H1 (cell line): Measurements from ENCODE around the gene IL27RA. TPM values are rescaled to one million over a fixed set of nuclear protein-coding genes. Genes with fewer than 3 reads are reported as not detected.

Source experiments
- CTCF ChIA-PET: fragments of 300-600 bp; sonication (Branson Sonifier 250); formaldehyde crosslinking; loops from one replicate; lab custom pipeline; 2021; ENCODE audit not compliant: partially characterized antibody; lab: Charles Lee
- POLR2A ChIA-PET: fragments of 300-600 bp; sonication (Branson Sonifier 250); formaldehyde crosslinking; loops from one replicate; lab custom pipeline; 2021; ENCODE audit warnings: inconsistent platforms; ENCODE audit not compliant: partially characterized antibody; lab: Charles Lee
- DNase-seq, 2 experiments: peaks; one replicate each; pipeline versions ENCODE4 v3.0.0 to v3.0.0-alpha.2; 2010 to 2022; ENCODE audit warnings: low spot score in 2 of 2, low read depth in 1 of 2, mixed read lengths in 1 of 2
- FAIRE-seq: peaks from 2 replicates; lab custom pipeline; 2011; peaks lifted over from hg19 to GRCh38; lab: Jason Lieb, UNC
- H2AFZ ChIP-seq: 2 replicates; pipeline ENCODE4 v1.8.1; 2012; ENCODE audit warnings: low read length, inconsistent platforms
- H2AK5ac ChIP-seq: 2 replicates; pipeline ENCODE4 v1.6.1; 2013; ENCODE audit warnings: low read depth, low read length
- H2BK120ac ChIP-seq: replicated peaks from 2 replicates; pipeline ENCODE3; 2013; ENCODE audit warnings: low read depth, low read length, inconsistent platforms
- H2BK12ac ChIP-seq: 2 replicates; pipeline ENCODE4 v1.6.1; 2013; ENCODE audit warnings: low read depth, low read length
- H2BK15ac ChIP-seq: 2 replicates; pipeline ENCODE4 v1.6.1; 2013; ENCODE audit warnings: low read length
- H2BK20ac ChIP-seq: 2 replicates; pipeline ENCODE4 v1.6.1; 2013; ENCODE audit warnings: low read length
- H2BK5ac ChIP-seq: 2 replicates; pipeline ENCODE4 v1.6.1; 2013; ENCODE audit warnings: low read depth, low read length
- H3K14ac ChIP-seq: 2 replicates; pipeline ENCODE4 v1.6.1; 2013; ENCODE audit warnings: inconsistent platforms; ENCODE audit not compliant: insufficient read length
- H3K18ac ChIP-seq: 2 replicates; pipeline ENCODE4 v1.6.1; 2013; ENCODE audit warnings: low read length; ENCODE audit errors: extremely low read depth
- H3K23ac ChIP-seq: 2 replicates; pipeline ENCODE4 v1.6.1; 2013; ENCODE audit warnings: inconsistent platforms; ENCODE audit not compliant: insufficient read length
- H3K23me2 ChIP-seq: 2 replicates; pipeline ENCODE4 v1.6.1; 2013; ENCODE audit warnings: low read depth, low read length
- H3K27ac ChIP-seq: 2 replicates; pipeline ENCODE4 v1.6.1; 2011; ENCODE audit warnings: low read depth, low read length, inconsistent platforms
- H3K27me3 ChIP-seq, 4 experiments: replicated peaks in 1 of 4; 1 replicate in 1 of 4; 2 replicates in 3 of 4; pipeline versions ENCODE4 v1.6.1 to v1.8.1; 2011 to 2013; ENCODE audit warnings: low read length in 3 of 4, mild to moderate bottlenecking in 3 of 4, inconsistent platforms in 2 of 4, mixed read lengths in 2 of 4, moderate library complexity in 1 of 4; ENCODE audit not compliant: control insufficient read depth in 3 of 4, insufficient read depth in 3 of 4; ENCODE audit errors: extremely low read depth in 1 of 4
- H3K36me3 ChIP-seq, 4 experiments: 2 replicates each; pipeline versions ENCODE4 v1.6.1 to v1.8.1; 2011 to 2013; ENCODE audit warnings: mild to moderate bottlenecking in 4 of 4, low read length in 3 of 4, moderate library complexity in 2 of 4, control low read depth in 1 of 4, inconsistent platforms in 1 of 4; ENCODE audit not compliant: insufficient read depth in 4 of 4, control insufficient read depth in 2 of 4
- H3K4ac ChIP-seq: replicated peaks from 2 replicates; pipeline ENCODE3; 2013; ENCODE audit warnings: low read length, low read depth, mixed read lengths, inconsistent platforms; ENCODE audit not compliant: insufficient read length
- H3K4me1 ChIP-seq, 4 experiments: replicated peaks in 1 of 4; 1 replicate in 1 of 4; 2 replicates in 3 of 4; pipeline versions ENCODE4 v1.6.1 to v1.8.1; 2011 to 2013; ENCODE audit warnings: low read length in 3 of 4, inconsistent platforms in 2 of 4, mixed read lengths in 1 of 4; ENCODE audit not compliant: insufficient read depth in 4 of 4, control insufficient read depth in 3 of 4
- H3K4me2 ChIP-seq, 2 experiments: 2 replicates each; pipeline versions ENCODE4 v1.6.1 to v1.8.1; 2011 to 2013; ENCODE audit warnings: low read depth in 2 of 2, low read length in 2 of 2, control low read depth in 1 of 2, inconsistent platforms in 1 of 2, mild to moderate bottlenecking in 1 of 2; ENCODE audit not compliant: insufficient read depth in 1 of 2
- H3K4me3 ChIP-seq, 4 experiments: fragments of 200-600, 300-600 bp in 1 of 4; sonication (generic), shearing (Covaris generic), sonication (Bioruptor Twin) in 1 of 4; 2 replicates each; pipeline versions ENCODE4 v1.5.1 to v1.8.1; 2011 to 2016; ENCODE audit warnings: low read length in 4 of 4, low read depth in 3 of 4, control low read depth in 2 of 4, inconsistent platforms in 2 of 4, mild to moderate bottlenecking in 2 of 4, mixed read lengths in 1 of 4, moderate library complexity in 1 of 4; ENCODE audit not compliant: insufficient read depth in 2 of 4; ENCODE audit errors: extremely low read depth in 1 of 4
- H3K56ac ChIP-seq: replicated peaks from 2 replicates; pipeline ENCODE3; 2013; ENCODE audit warnings: low read depth, mild to moderate bottlenecking, mixed read lengths, low read length, inconsistent platforms; ENCODE audit not compliant: insufficient read length
- H3K79me1 ChIP-seq: 2 replicates; pipeline ENCODE4 v1.6.1; 2013; ENCODE audit warnings: low read depth, low read length, control low read depth
- H3K79me2 ChIP-seq, 2 experiments: 2 replicates each; pipeline versions ENCODE4 v1.6.1 to v1.8.1; 2012 to 2013; ENCODE audit warnings: low read length in 2 of 2, mild to moderate bottlenecking in 2 of 2, inconsistent platforms in 1 of 2; ENCODE audit not compliant: insufficient read depth in 2 of 2, control insufficient read depth in 1 of 2
- H3K9ac ChIP-seq, 4 experiments: replicated peaks in 1 of 4; 1 replicate in 1 of 4; 2 replicates in 3 of 4; pipeline versions ENCODE4 v1.6.1 to v1.8.1; 2011 to 2013; ENCODE audit warnings: low read depth in 3 of 4, low read length in 3 of 4, control low read depth in 2 of 4, mild to moderate bottlenecking in 2 of 4, moderate library complexity in 2 of 4, inconsistent platforms in 1 of 4; ENCODE audit errors: extremely low read depth in 1 of 4
- H3K9me3 ChIP-seq, 2 experiments: 2 replicates each; pipeline versions ENCODE4 v1.6.1 to v1.8.1; 2012 to 2013; ENCODE audit warnings: mild to moderate bottlenecking in 2 of 2, moderate library complexity in 2 of 2, control low read depth in 1 of 2, inconsistent platforms in 1 of 2, low read depth in 1 of 2, low read length in 1 of 2, mixed read lengths in 1 of 2; ENCODE audit not compliant: insufficient read depth in 2 of 2
- H4K20me1 ChIP-seq, 2 experiments: replicated peaks in 1 of 2; 2 replicates each; pipeline versions ENCODE3 to v1.8.1; 2011 to 2013; ENCODE audit warnings: inconsistent platforms in 2 of 2, low read length in 2 of 2, mild to moderate bottlenecking in 1 of 2; ENCODE audit not compliant: insufficient read depth in 2 of 2, control insufficient read depth in 1 of 2
- H4K5ac ChIP-seq: 2 replicates; pipeline ENCODE4 v1.6.1; 2013; ENCODE audit warnings: low read length, low read depth, mixed read lengths, inconsistent platforms; ENCODE audit not compliant: insufficient read length
- H4K8ac ChIP-seq: 2 replicates; pipeline ENCODE4 v1.8.0; 2013; ENCODE audit warnings: mild to moderate bottlenecking, moderate library complexity, low read length, inconsistent platforms; ENCODE audit not compliant: insufficient read depth; ENCODE audit errors: extremely low read depth
- H4K91ac ChIP-seq: replicated peaks from 2 replicates; pipeline ENCODE3; 2013; ENCODE audit warnings: low read length, mixed read lengths, inconsistent platforms; ENCODE audit not compliant: insufficient read length
- BRCA1 ChIP-seq: IDR thresholded peaks from 2 replicates; pipeline ENCODE4 v1.6.1; 2012; ENCODE audit warnings: low read depth, low read length, improper control_type of control experiment
- KDM4A ChIP-seq: IDR thresholded peaks from one replicate; pipeline ENCODE4 v1.7.1; 2012; ENCODE audit warnings: low read depth, mild to moderate bottlenecking, moderate library complexity, low read length, inconsistent platforms; ENCODE audit not compliant: severe bottlenecking
- RFX5 ChIP-seq: IDR thresholded peaks from 2 replicates; pipeline ENCODE4 v1.6.1; 2011; ENCODE audit warnings: low read depth, low read length, improper control_type of control experiment, borderline replicate concordance
- WGBS, 2 experiments: shearing (Covaris generic) in 1 of 2; methylation state at CpG; one replicate each; pipeline versions ENCODE4 v1.1.6 to v1.1.7; 2013 to 2015; ENCODE audit warnings: low lambda C conversion rate in 2 of 2, mixed read lengths in 2 of 2, inconsistent platforms in 1 of 2, low coverage in 1 of 2, missing lambda C conversion rate in 1 of 2; ENCODE audit not compliant: insufficient replicate concordance in 2 of 2, insufficient coverage in 1 of 2, insufficient read length in 1 of 2; ENCODE audit errors: extremely low coverage in 1 of 2, missing lambda C conversion rate in 1 of 2; 5-methylcytosine and 5-hydroxymethylcytosine counted together
- polyA plus RNA-seq, 7 experiments: library from polyadenylated mRNA; depleted of rRNA in 3 of 7; stranded (reverse) in 5 of 7; unstranded in 2 of 7; fragments of >200 nt in 5 of 7; fragments of 200-250 nt in 2 of 7; gene quantifications; 1 replicate in 5 of 7; 2 replicates in 1 of 7; 4 replicates in 1 of 7; pipeline versions ENCODE4 v1.2.1 to v1.2.3, GENCODE V29; 2011 to 2013; ENCODE audit warnings: missing spikeins in 2 of 7, mixed read lengths in 2 of 7
- total RNA-seq: library from RNA; stranded (reverse); fragmentation: NEBNext Ultra II Directional; extraction: Animal tissue kit (Norgen Biotek cat#: 25700); gene quantifications from 2 replicates; pipeline ENCODE4 v1.2.1, GENCODE V29; 2021

Gene IL27RA
- total and polyA plus RNA-seq, 2 of the 8 experiments (the other 6 are each of a cell fraction or from before 2014, with no cell fraction given) = 9.9 to 14.7 TPM

- WGBS, 2 experiments = 85% methylated on average over 11 of the region's 11 CpGs; no CpG with 5 or more reads in 1 of the 2 experiments
- no peak overlapping the region for H4K91ac ChIP-seq
- no peak overlapping the region for H3K4me3 ChIP-seq
- H3K4ac ChIP-seq = no peak overlapping the region
- H2BK5ac ChIP-seq = no peak overlapping the region
- H3K9me3 ChIP-seq = no peaks in the 10 kb centered on the region; a peak in 1 of 4 replicates
- no peak overlapping the region for H4K5ac ChIP-seq
- FAIRE-seq (no peak), DNase-seq (no peak)
- H3K14ac ChIP-seq = no peak overlapping the region
- H3K18ac ChIP-seq = no peak overlapping the region
- no peak overlapping the region for H2AK5ac ChIP-seq
- no peak overlapping the region for H2BK15ac ChIP-seq
- H3K27me3 ChIP-seq = peaks cover 3 to 8% (median 6%) of the 10 kb centered on the region in 4 experiments
- ChIA-PET POLR2A (interaction anchor here (1.1 to 1.8 kb wide), 3 partner anchors 8 to 91 kb away, joined by 3 to 5 read pairs (median 4); partner anchors contain the start of gene RFX1), CTCF (interaction anchor here (0.5 to 9.9 kb wide), 9 partner anchors 12 to 171 kb away, joined by 3 to 66 read pairs (median 5); partner anchors contain the start of gene MISP3)
- H3K27ac ChIP-seq = no peak overlapping the region
- no peak overlapping the region for H3K56ac ChIP-seq
- no peak overlapping the region for H3K9ac ChIP-seq
- peaks cover 11% of the 10 kb centered on the region; the same call in 1 of the 2 replicates for H3K23me2 ChIP-seq
- H4K8ac ChIP-seq = no peak overlapping the region
- H3K4me2 ChIP-seq = no peak overlapping the region
- H3K4me1 ChIP-seq = peaks cover 0 to 6% (median 2%) of the 10 kb centered on the region in 4 experiments; a peak in 4 of 7 replicates
- H2BK120ac ChIP-seq = no peak overlapping the region
- no peaks in the 10 kb centered on the region for H4K20me1 ChIP-seq
- H2AFZ ChIP-seq = no peak overlapping the region
- TF ChIP-seq RFX5 = no peak
- no peak for TF ChIP-seq BRCA1
- TF ChIP-seq KDM4A = no peak
- TF ChIP-seq, all 59 proteins: peak for 0
- Histone ChIP-seq H2BK12ac (no peak overlapping the region), H3K23ac (no peak overlapping the region), H3K79me2 (no peaks in the 10 kb centered on the region), H2BK20ac (no peak overlapping the region), H3K79me1 (no peaks in the 10 kb centered on the region), H3K36me3 (no peaks in the 10 kb centered on the region)
These were observed 21.9 kb downstream of the IL27RA start for GRCh38 chr19:14053500-14053899.
